ENCODE results near the gene CFAP410.

The CFAP410 gene

DNA sequence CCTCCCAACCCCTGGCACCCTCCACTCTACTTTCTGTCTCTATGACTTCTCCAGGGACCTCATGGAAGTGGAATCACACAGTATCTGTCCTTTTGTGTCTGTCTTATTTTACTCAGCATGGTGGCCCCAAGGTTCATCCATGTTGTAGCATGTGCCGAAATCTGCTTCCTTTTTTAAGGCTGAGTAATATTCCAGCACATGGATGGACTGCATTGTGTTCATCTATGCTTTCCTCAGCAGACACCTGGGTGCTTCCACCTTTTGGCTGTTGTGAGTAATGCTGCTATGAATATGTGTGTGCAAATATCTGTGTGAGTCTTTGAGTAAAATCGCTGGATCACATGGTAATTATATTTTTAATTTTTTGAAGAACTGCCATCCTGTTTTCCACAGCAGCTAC lies 40.9 kb downstream of the CFAP410 start:
- DNase-seq (ENCODE audit: low read depth): no peak

GRCh38 chr21:44297525-44298290 lies 41.5 kb downstream of the CFAP410 start:
- peak; percentile 56 for DNase-seq (ENCODE audit: low read depth)

- DNase-seq (ENCODE audit: low read depth): no peak
Measured at GRCh38 chr21:44296916-44297315, 42.3 kb downstream of the CFAP410 start.

- DNase-seq (ENCODE audit: low read depth): no peak
Measured at GRCh38 chr21:44296103-44296519, 43.1 kb downstream of the CFAP410 start.

GRCh38 chr21:44295646-44296045 lies 43.5 kb downstream of the CFAP410 start:
- no peak for DNase-seq (ENCODE audit: low read depth)

DNA sequence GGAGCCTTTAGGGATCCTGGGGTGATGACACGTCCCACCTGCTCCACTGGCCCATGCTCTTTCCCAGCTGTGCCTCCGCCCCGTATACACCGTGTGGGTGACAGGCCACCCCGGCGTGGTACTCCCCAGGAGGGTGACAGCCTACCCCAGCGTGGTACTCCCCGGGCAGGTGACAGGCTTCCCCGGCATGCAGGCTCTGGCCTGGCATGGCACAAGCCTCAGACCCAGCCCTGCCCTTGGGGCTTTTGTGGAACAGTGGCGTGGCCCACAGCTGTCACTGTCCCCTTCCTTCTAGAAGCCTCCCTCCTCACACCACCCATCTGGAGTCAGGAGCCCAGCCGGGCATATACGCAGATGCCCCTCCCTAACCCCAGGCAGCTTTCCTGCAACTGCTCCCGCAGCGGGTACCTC lies 44.0 kb downstream of the CFAP410 start:
- no peak for DNase-seq (ENCODE audit: low read depth)

DNA sequence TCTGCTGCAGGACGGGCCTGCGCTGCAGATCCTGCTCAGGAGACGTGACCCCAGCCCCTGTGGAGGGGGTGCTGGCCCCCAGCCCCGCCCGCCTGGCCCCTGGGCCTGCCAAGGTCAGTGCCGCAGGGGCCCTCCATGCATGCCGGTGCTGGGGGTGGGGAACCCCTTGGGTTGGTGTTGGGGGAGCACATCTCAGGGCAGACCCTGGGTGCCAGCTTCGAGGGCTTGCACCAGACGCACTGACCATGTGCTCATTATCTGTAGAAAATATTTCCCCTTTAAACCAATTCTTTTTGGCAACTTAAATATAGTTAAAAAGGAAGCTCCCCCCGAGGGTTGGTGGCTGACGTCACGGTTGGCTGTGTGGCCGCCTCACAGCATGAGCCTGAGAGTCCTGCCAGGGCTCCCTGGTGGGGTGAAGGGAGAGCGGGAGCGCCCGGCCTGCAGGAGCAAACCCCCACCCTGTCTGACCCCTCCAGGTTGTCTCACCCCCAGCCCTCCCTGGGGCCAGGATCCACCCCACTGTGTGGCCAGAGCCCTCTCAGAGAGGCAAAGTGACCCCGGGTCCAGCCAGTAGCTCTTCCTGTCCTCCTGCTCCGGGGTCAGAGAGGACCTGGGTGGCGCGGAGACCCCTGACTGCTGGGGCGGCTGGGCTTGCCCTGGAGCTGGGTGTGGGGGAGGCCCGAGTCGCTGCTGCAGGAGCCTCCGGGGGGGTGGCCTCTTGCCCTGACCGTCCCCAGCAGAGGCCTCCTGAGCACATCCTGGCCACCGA lies 44.6 kb downstream of the CFAP410 start:
- no peak for DNase-seq (ENCODE audit: low read depth)

- no peak for DNase-seq (ENCODE audit: low read depth)
Measured at GRCh38 chr21:44293551-44294231, 45.5 kb downstream of the CFAP410 start.

- DNase-seq (ENCODE audit: low read depth): no peak
Measured at GRCh38 chr21:44292812-44293195, 46.4 kb downstream of the CFAP410 start.

DNA sequence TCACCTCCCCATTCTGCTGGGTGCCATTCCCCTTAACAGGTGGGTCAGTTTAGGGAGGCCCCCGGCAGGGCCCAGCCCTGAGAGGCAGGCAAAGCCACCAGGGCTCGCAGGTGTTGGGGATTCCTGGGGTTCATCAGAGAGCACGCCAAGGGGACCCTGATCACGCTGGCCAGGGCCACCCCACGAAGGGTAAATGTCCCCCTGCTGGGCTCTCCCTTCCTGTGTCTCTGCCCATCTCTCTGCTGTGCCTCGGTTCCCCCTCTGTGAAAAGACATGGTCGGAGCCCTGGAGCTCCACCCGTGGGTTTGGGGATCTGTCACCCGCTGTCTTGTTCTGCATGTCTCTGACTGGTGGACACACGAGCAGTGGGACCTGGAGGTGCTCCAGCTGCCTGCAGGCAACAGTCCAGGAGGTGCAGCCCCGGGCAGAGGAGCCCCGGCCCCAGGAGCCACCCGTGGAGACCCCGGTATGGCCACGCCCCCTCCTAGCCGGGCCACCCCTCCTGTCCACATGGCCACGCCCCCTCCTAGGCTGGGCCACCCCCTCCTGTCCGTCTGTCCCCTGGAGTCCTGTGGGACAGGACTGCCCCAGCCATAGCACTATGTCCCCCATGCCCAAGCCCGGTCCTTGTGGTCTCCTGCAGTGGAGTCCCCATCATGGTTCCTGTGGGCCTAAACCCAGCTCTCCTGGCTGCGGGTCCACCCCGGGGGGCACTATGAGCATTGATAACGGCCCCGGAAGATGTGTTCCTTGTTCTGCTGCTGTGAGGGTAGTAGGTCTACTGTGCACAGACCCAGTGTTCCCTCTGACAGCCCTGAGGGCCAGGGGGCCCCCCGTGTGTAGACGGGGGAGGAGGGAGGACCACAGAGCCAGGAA lies 47.0 kb downstream of the CFAP410 start:
- no peak for DNase-seq (ENCODE audit: low read depth)

- no peak for DNase-seq (ENCODE audit: low read depth)
Measured at GRCh38 chr21:44291078-44291935, 47.9 kb downstream of the CFAP410 start.

DNA sequence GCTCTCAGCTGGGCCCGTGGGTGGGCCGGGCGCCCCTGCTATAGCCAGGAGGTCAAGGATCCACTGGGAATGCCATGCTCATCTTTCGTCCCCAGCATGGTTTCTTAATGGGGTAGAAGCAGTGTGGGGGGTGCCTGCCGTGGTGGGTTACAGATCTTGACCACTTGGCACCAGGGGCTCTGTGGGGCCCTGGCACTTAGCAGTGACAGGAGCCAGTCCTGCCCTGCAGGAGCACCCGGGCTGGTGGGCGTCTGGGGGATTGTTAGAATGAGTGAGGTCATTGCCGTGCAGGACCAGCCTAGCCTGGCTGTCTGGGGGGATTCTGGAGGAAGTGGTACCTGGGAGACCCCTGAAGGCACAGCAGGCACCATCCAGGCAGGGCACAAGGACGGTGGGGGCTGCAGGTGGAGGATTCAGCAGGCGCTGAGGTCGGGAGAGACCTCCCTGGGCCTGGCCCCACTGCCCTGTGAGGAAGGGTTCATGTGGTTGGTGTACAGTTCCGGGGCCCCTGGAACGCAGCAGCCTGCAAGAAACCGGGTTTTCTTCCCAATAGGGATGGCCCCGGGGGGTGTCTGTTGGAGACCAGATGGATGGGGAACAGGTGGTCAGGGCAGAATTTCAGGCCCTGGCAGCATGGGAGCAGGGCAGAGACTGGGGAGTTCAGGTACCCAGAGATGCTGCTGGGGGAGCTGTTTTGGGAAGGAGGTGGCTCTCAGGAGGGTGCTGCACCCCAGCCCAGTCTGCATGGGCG lies 48.7 kb downstream of the CFAP410 start:
- no peak for DNase-seq (ENCODE audit: low read depth)

DNA sequence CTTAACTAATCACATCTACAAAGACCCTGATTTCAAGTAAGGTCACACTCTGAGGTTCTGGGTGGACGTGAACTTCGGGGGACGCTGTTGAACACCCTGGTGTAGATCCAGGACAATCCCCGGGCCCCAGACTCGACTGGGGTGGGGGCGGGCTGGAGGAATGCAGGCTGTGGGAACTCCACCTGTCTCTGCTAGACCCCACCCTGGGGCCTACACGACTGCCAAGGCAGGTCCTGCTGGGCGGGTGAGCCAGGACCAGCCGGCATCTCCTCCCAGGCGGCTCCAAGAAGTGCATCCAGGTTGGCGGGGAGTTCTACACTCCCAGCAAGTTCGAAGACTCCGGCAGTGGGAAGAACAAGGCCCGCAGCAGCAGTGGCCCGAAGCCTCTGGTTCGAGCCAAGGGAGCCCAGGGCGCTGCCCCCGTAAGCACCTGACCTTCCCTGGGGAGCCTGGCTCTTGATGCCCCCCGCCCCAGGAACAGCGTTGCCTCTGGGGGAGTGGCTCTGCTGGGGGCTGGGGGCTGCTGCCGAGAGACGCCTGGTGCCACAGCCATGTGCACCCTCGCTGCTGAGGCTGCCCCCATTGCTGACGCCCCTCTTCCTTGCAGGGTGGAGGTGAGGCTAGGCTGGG lies 49.7 kb downstream of the CFAP410 start:
- no peak for DNase-seq (ENCODE audit: low read depth)

DNA sequence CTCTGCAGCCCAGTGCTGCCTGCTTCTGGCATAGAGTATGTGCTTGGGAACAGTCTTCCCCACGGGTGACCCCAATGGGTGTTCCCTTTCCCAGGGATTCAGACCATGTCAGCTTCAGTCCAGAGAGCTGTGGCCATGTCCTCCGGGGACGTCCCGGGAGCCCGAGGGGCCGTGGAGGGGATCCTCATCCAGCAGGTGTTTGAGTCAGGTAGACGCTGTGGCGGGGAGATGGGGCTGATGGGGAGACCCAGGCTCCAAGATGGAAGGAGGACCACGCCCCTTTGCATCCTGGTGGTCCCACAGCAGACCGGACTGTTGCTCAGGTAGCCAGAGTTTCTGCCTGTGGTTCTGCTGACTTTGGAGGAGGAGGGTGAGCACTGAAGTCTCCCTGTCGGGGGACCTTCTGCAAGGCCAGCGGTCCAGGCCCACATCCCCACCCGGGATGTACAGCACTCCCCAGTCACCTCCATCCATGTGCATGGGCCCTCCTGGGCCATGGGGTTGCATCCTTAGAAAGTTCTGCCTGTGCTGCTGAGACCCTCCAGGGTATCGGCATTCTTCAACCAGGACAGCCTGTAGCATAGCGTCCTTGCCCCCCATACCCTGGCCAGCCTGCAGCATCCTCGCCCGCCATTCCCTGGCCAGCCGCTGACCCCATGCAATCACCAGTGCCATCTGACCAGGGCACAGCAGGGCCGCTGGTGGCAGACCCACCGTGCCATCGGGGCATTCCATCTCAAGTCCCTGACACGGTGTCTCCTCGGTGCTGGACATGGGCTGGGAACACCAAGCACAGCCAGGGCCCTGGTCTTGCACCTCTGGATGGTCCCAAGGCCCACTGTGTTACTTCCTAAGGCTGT lies 50.7 kb downstream of the CFAP410 start:
- DNase-seq (ENCODE audit: low read depth): no peak

GRCh38 chr21:44286716-44287632 lies 52.2 kb downstream of the CFAP410 start:
- no peak for DNase-seq (ENCODE audit: low read depth)

DNA sequence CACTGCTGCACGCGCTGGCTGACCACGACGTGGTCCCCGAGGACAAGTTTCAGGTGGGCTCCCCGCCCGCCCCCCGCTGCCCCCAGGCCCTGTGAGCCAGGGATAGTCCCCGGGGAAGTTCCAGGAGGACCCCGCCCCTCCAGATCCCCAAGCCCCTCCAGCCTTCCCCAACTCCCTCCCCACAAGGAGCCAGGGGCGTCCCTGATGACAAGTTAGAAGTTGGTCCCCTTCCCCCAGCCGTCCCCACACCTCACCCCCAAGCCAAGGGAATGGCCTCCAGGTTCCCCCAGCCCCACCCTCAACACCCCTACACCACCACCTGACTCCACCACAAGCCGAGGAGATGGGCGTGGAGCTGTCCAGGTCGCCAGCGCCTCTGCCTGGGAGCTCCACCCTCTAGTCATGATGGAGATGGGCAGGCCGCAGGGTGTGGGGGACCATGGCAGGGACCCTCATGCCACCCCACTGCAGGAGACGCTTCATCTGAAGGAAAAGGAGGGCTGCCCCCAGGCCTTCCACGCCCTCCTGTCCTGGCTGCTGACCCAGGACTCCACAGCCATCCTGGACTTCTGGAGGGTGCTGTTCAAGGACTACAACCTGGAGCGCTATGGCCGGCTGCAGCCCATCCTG lies 53.0 kb downstream of the CFAP410 start:
- no peak for DNase-seq (ENCODE audit: low read depth)
